ENCODE measurements around the gene CHMP4A. TPM values are rescaled to one million over a fixed set of nuclear protein-coding genes. Genes with fewer than 3 reads are reported as not detected.

The CHMP4A gene
- total RNA-seq, 1 experiment from 2014 or later: 58.3 TPM

GRCh38 chr14:24240110-24240918, 27.0 kb upstream of the CHMP4A start:
- DNase-seq (no peak), ATAC-seq (no peak)
- H4K20me1 ChIP-seq (ENCODE audit: low read length): 0 out of 2 replicates have a peak, but pooled peaks cover 3% of the 10 kb centered on the region
- POLR2A ChIA-PET (ENCODE audit: unreplicated experiment): no interaction called here
- peaks cover 45% of the 10 kb centered on the region for H3K36me3 ChIP-seq (ENCODE audit: low read depth, low read length)
- H3K79me2 ChIP-seq (ENCODE audit: low read length): peaks cover 26% of the 10 kb centered on the region
- TF ChIP-seq EZH2phosphoT487 (IDR thresholded peaks at IDR 0.05; ENCODE audit: borderline replicate concordance, low read length): no peak
- no peak for TF ChIP-seq CTCF (conservative IDR thresholded peaks at IDR 0.05; ENCODE audit: low read depth, low read length)
- TF ChIP-seq EZH2 (IDR thresholded peaks at IDR 0.05; ENCODE audit: low read length, unreplicated experiment): no peak
- H3K9me3 ChIP-seq (ENCODE audit: low read length): no peaks in the 10 kb centered on the region
- H3K27me3 ChIP-seq (ENCODE audit: low read length): no peaks in the 10 kb centered on the region
- no peak overlapping the region for H3K4me3 ChIP-seq (ENCODE audit: low read length)
- H3K27ac ChIP-seq (ENCODE audit: low read length): no peak overlapping the region
- H3K9me2 ChIP-seq (replicated peaks; ENCODE audit: low read length): no peaks in the 10 kb centered on the region
- CTCF ChIA-PET: no interaction called here
- BruUV-seq (replicated peaks): no TSS peak
- H3K4me2 ChIP-seq (ENCODE audit: low read length): peak overlapping the region; percentile 91; the same call in 1 of the 2 replicates
- intact Hi-C loops (cut with micrococcal nuclease): no loop called here
- H2AFZ ChIP-seq (ENCODE audit: low read length): no peak overlapping the region
- no peak overlapping the region for H3K9ac ChIP-seq (ENCODE audit: low read length)
- H3F3A ChIP-seq (ENCODE audit: low read length, unreplicated experiment): no peaks in the 10 kb centered on the region
- H3K4me1 ChIP-seq (ENCODE audit: insufficient read depth, low read length): peaks cover 42% of the 10 kb centered on the region

GRCh38 chr14:24238527-24239037, 25.3 kb upstream of the CHMP4A start:
- no peak for TF ChIP-seq EZH2 (IDR thresholded peaks at IDR 0.05; ENCODE audit: low read length, unreplicated experiment)
- TF ChIP-seq EZH2phosphoT487 (IDR thresholded peaks at IDR 0.05; ENCODE audit: borderline replicate concordance, low read length): no peak
- TF ChIP-seq CTCF (conservative IDR thresholded peaks at IDR 0.05; ENCODE audit: low read depth, low read length): no peak
- no peak overlapping the region for H3K9ac ChIP-seq (ENCODE audit: low read length)
- no peak for DNase-seq
- intact Hi-C loops (cut with micrococcal nuclease): no loop called here
- peaks cover 53% of the 10 kb centered on the region for H3K4me1 ChIP-seq (ENCODE audit: insufficient read depth, low read length)
- H3K36me3 ChIP-seq (ENCODE audit: low read depth, low read length): peaks cover 45% of the 10 kb centered on the region
- H3K27ac ChIP-seq (ENCODE audit: low read length): no peak overlapping the region
- no peaks in the 10 kb centered on the region for H3K27me3 ChIP-seq (ENCODE audit: low read length)
- H3F3A ChIP-seq (ENCODE audit: low read length, unreplicated experiment): no peaks in the 10 kb centered on the region
- H3K4me2 ChIP-seq (ENCODE audit: low read length): no peak overlapping the region
- no peaks in the 10 kb centered on the region for H3K9me3 ChIP-seq (ENCODE audit: low read length)
- H3K79me2 ChIP-seq (ENCODE audit: low read length): peaks cover 43% of the 10 kb centered on the region
- no TSS peak for BruUV-seq (replicated peaks)
- no peak overlapping the region for H2AFZ ChIP-seq (ENCODE audit: low read length)
- POLR2A ChIA-PET (ENCODE audit: unreplicated experiment): interaction anchor here (0.6 kb wide), 1 partner anchor 59 kb away, joined by 4 read pairs; no protein-coding TSS in a partner anchor
- CTCF ChIA-PET: no interaction called here
- ATAC-seq: no peak
- no peak overlapping the region for H3K4me3 ChIP-seq (ENCODE audit: low read length)
- no peaks in the 10 kb centered on the region for H3K9me2 ChIP-seq (replicated peaks; ENCODE audit: low read length)
- H4K20me1 ChIP-seq (ENCODE audit: low read length): 0 out of 2 replicates have a peak, but pooled peaks cover 3% of the 10 kb centered on the region

GRCh38 chr14:24238123-24238522, 24.8 kb upstream of the CHMP4A start:
- POLR2A ChIA-PET (ENCODE audit: unreplicated experiment): no interaction called here

More at GRCh38 chr14:24238123-24238522, 24.8 kb upstream of the CHMP4A start:
- no peak overlapping the region for H2AFZ ChIP-seq (ENCODE audit: low read length)
- H3K36me3 ChIP-seq (ENCODE audit: low read depth, low read length): peaks cover 45% of the 10 kb centered on the region
- TF ChIP-seq EZH2phosphoT487 (IDR thresholded peaks at IDR 0.05; ENCODE audit: borderline replicate concordance, low read length): no peak
- no peak for TF ChIP-seq EZH2 (IDR thresholded peaks at IDR 0.05; ENCODE audit: low read length, unreplicated experiment)
- TF ChIP-seq CTCF (conservative IDR thresholded peaks at IDR 0.05; ENCODE audit: low read depth, low read length): no peak
- no peak overlapping the region for H3K27ac ChIP-seq (ENCODE audit: low read length)
- CTCF ChIA-PET: no interaction called here
- no peaks in the 10 kb centered on the region for H3K27me3 ChIP-seq (ENCODE audit: low read length)
- intact Hi-C loops (cut with micrococcal nuclease): no loop called here
- no TSS peak for BruUV-seq (replicated peaks)
- peak; percentile 48 for DNase-seq
- H3K4me1 ChIP-seq (ENCODE audit: insufficient read depth, low read length): peaks cover 53% of the 10 kb centered on the region
- no peaks in the 10 kb centered on the region for H3K9me3 ChIP-seq (ENCODE audit: low read length)
- ATAC-seq: no peak
- H3K79me2 ChIP-seq (ENCODE audit: low read length): peaks cover 48% of the 10 kb centered on the region
- H3F3A ChIP-seq (ENCODE audit: low read length, unreplicated experiment): no peaks in the 10 kb centered on the region
- H3K4me3 ChIP-seq (ENCODE audit: low read length): no peak overlapping the region
- no peaks in the 10 kb centered on the region for H3K9me2 ChIP-seq (replicated peaks; ENCODE audit: low read length)
- H3K4me2 ChIP-seq (ENCODE audit: low read length): no peak overlapping the region
- H3K9ac ChIP-seq (ENCODE audit: low read length): no peak overlapping the region
- H4K20me1 ChIP-seq (ENCODE audit: low read length): 0 out of 2 replicates have a peak, but pooled peaks cover 3% of the 10 kb centered on the region
